Ovary (tissue), 9 donors: ENCODE measurements around the gene GABBR2. TPM values are rescaled to one million over a fixed set of nuclear protein-coding genes. Genes with fewer than 3 reads are reported as not detected.

Experiments
- DNase-seq, 5 donors: peaks; one replicate each; pipeline ENCODE4 v3.0.0-alpha.2; 2019 to 2020
- H3K27ac ChIP-seq, 2 donors: fragments of 200-600 bp; one replicate each; pipeline versions ENCODE4 v1.5.1 to v1.8.0; 2019 to 2022
- H3K27me3 ChIP-seq: fragments of 200-600 bp; one replicate; pipeline ENCODE4 v1.8.0; 2022
- H3K36me3 ChIP-seq: fragments of 200-600 bp; sonication (generic); one replicate; pipeline ENCODE4 v1.5.1; 2019
- H3K4me1 ChIP-seq: one replicate; pipeline ENCODE4 v1.8.1; 2013; ENCODE audit warnings: mild to moderate bottlenecking, moderate library complexity; ENCODE audit not compliant: insufficient read depth
- H3K4me3 ChIP-seq: fragments of 200-600 bp; sonication (generic); one replicate; pipeline ENCODE4 v1.5.1; 2017
- H3K9me3 ChIP-seq, 2 donors: fragments of 200-600 bp in 1 of 2; sonication (generic) in 1 of 2; one replicate each; pipeline versions ENCODE4 v1.5.1 to v1.8.1; 2013 to 2019; ENCODE audit warnings: mild to moderate bottlenecking in 1 of 2, moderate library complexity in 1 of 2
- CTCF ChIP-seq, 3 donors: fragments of 450-650 bp in 2 of 3; fragments of 200-600 bp in 1 of 3; IDR thresholded peaks; one replicate each; pipeline versions ENCODE4 v1.5.1 to v1.8.0; 2016 to 2022; ENCODE audit warnings: antibody characterized with exemption in 3 of 3, mild to moderate bottlenecking in 1 of 3
- EP300 ChIP-seq: sonication (generic); formaldehyde crosslinking; IDR thresholded peaks from one replicate; pipeline ENCODE4 v1.6.1; 2017; ENCODE audit warnings: antibody characterized with exemption
- POLR2A ChIP-seq: fragments of 450-650 bp; IDR thresholded peaks from one replicate; pipeline ENCODE4 v1.6.1; 2017; ENCODE audit warnings: antibody characterized with exemption, mild to moderate bottlenecking, moderate library complexity
- WGBS, 3 donors: extraction: QIAGEN DNeasy Blood & Tissue Kit in 1 of 3; methylation state at CpG; one replicate each; pipeline versions ENCODE4 v1.1.5 to v1.1.7; 2013 to 2017; 5-methylcytosine and 5-hydroxymethylcytosine counted together
- intact Hi-C, 4 donors: fragments of 100-400 bp; cut with DNase I; formaldehyde crosslinking; loops; one replicate each; pipeline versions ENCODE4 v1.11.0 to v1.15.1; 2022 to 2023
- polyA plus RNA-seq, 2 donors: library from polyadenylated mRNA; stranded (reverse); fragments of 200-250 nt in 1 of 2; fragments of 350-450 nt in 1 of 2; fragmentation: Illumina TruSeq in 1 of 2; extraction: RNeasy Lipid Tissue Mini Kit (QIAGEN cat#74804) in 1 of 2; gene quantifications; one replicate each; pipeline ENCODE4 v1.2.3, GENCODE V29; 2013 to 2014
- total RNA-seq, 7 donors: library from RNA; depleted of rRNA in 2 of 7; stranded (reverse); fragments of >200 nt in 2 of 7; fragmentation: NEBNext Ultra II Directional in 3 of 7; extraction: Animal tissue kit (Norgen Biotek cat#: 25700) in 3 of 7; gene quantifications; one replicate each; pipeline versions ENCODE4 v1.1.0 to v1.2.4, GENCODE V29; 2016 to 2023
- donor health status: DM: no; HTN: no; CAD: no; lungs with moderate emphysema.
- donor health status: DM: no; HTN: no; CAD: no.
- donor health status: Bipolar disorder and iron deficiency.
- donor health status: DM: yes; HTN: yes; CAD: no.
- donor health status: DM: no; HTN: no; CAD: no.
- donor health status: DM: yes; HTN: yes; CAD: no.

GABBR2 gene
- total and polyA plus RNA-seq, 9 donors: 0.05 to 0.30 (median 0.22) TPM; not detected in 6

- Histone ChIP-seq H3K27ac (no peak overlapping the region), H3K4me1 (no peaks in the 10 kb centered on the region), H3K4me3 (no peak overlapping the region), H3K27me3 (no peaks in the 10 kb centered on the region), H3K9me3 (no peaks in the 10 kb centered on the region), H3K36me3 (no peaks in the 10 kb centered on the region)
- TF ChIP-seq EP300 (no peak), CTCF (IDR thresholded peaks at IDR 0.05) (no peak), POLR2A (no peak)
- 86 to 90% (median 89%) methylated on average over 8 of the region's 8 CpGs for WGBS, 3 donors
- intact Hi-C loops: no loop called here
- no peak for DNase-seq
These were observed 308.6 kb downstream of the GABBR2 start for GRCh38 chr9:98399950-98400683.

- Histone ChIP-seq H3K4me3 (no peak overlapping the region), H3K4me1 (no peaks in the 10 kb centered on the region), H3K27me3 (no peaks in the 10 kb centered on the region), H3K9me3 (no peaks in the 10 kb centered on the region), H3K36me3 (no peaks in the 10 kb centered on the region), H3K27ac (no peak overlapping the region)
- intact Hi-C loops: no loop called here
- WGBS, 3 donors: 76 to 85% (median 82%) methylated on average over 8 of the region's 8 CpGs
- no peak for DNase-seq
- TF ChIP-seq CTCF (IDR thresholded peaks at IDR 0.05): no peak
These were observed 312.1 kb downstream of the GABBR2 start for GRCh38 chr9:98396656-98397055.

DNA sequence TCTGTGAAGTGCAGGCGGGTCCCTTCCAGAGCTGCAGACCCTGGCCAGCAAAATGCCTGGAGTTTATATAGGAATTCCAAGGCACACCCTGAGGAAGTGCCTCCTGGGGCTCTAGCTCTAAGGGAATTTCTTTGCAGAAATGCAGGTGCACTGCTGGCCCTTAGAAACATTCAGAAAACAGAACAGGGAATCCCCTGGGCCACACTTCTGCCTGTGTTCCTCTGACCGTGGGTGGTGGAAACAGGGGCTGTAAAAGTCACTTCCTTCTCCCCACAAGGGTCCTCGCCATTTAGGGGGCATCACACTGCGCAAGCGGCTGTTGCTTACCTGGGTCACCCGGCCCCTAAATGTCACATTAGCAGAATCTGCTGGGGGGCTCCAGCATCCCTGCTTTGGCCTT, 312.5 kb downstream of the GABBR2 start:
- no peaks in the 10 kb centered on the region for H3K9me3 ChIP-seq
- intact Hi-C loops: no loop called here
- no peaks in the 10 kb centered on the region for H3K27me3 ChIP-seq
- TF ChIP-seq CTCF (IDR thresholded peaks at IDR 0.05) (no peak), POLR2A (no peak), EP300 (no peak)
- H3K36me3 ChIP-seq: no peaks in the 10 kb centered on the region
- H3K4me1 ChIP-seq: no peaks in the 10 kb centered on the region
- H3K27ac ChIP-seq: no peak overlapping the region
- H3K4me3 ChIP-seq: no peak overlapping the region
- DNase-seq: no peak
- WGBS, 3 donors: 76 to 84% (median 83%) methylated on average over 6 of the region's 6 CpGs

GRCh38 chr9:98391867-98392266, 316.9 kb downstream of the GABBR2 start:
- H3K36me3 ChIP-seq: no peaks in the 10 kb centered on the region
- intact Hi-C loops: no loop called here
- DNase-seq: no peak
- no peaks in the 10 kb centered on the region for H3K4me1 ChIP-seq
- no peaks in the 10 kb centered on the region for H3K27me3 ChIP-seq
- WGBS, 3 donors: 72 to 85% (median 77%) methylated on average over 6 of the region's 6 CpGs
- no peaks in the 10 kb centered on the region for H3K9me3 ChIP-seq
- no peak overlapping the region for H3K4me3 ChIP-seq
- no peak for TF ChIP-seq POLR2A
- no peak for TF ChIP-seq EP300
- TF ChIP-seq CTCF (IDR thresholded peaks at IDR 0.05): no peak
- H3K27ac ChIP-seq: no peak overlapping the region
